OCI-LY7 (cell line): ENCODE measurements around the gene CCDC17. TPM values are rescaled to one million over a fixed set of nuclear protein-coding genes. Genes with fewer than 3 reads are reported as not detected.

ENCODE experiments used
- Bru-seq: library from RNA; stranded (reverse); fragments of 400-500 nt; gene quantifications from one replicate; lab custom pipeline; 2021; lab: Mats Ljungman, UMichigan
- BruChase-seq, 2 experiments: library from RNA; stranded (reverse); fragments of 400-500 nt; gene quantifications; one replicate each; lab custom pipeline; 2021; lab: Mats Ljungman, UMichigan
- BruUV-seq: library from RNA; stranded (reverse); fragments of 400-500 nt; replicated peaks from 2 replicates; lab custom pipeline; 2021; lab: Mats Ljungman, UMichigan
- CTCF ChIA-PET: fragments of 300-600 bp; sonication (Branson Sonifier 250); formaldehyde crosslinking; loops from one replicate; lab custom pipeline; 2022; ENCODE audit warnings: antibody characterized with exemption; ENCODE audit not compliant: unreplicated experiment; lab: Charles Lee
- POLR2A ChIA-PET: fragments of 300-600 bp; sonication (Branson Sonifier 250); formaldehyde crosslinking; loops from one replicate; lab custom pipeline; 2022; ENCODE audit warnings: antibody characterized with exemption; lab: Charles Lee
- DNase-seq: peaks from one replicate; pipeline ENCODE4 v3.0.0-alpha.2; 2015; ENCODE audit warnings: low spot score
- H2AFZ ChIP-seq: fragments of 200-600 bp; sonication (generic), shearing (Covaris generic); 2 replicates; pipeline ENCODE4 v1.6.1; 2014; ENCODE audit warnings: mild to moderate bottlenecking, antibody characterized with exemption, low read length, moderate library complexity
- H3K27ac ChIP-seq: fragments of 200-600 bp; sonication (generic); 2 replicates; pipeline ENCODE4 v1.5.1; 2014; ENCODE audit warnings: mixed run types, low read depth, mild to moderate bottlenecking, moderate library complexity, low read length, inconsistent platforms; ENCODE audit not compliant: poor library complexity, severe bottlenecking
- H3K36me3 ChIP-seq: fragments of 200-600 bp; sonication (generic); 2 replicates; pipeline ENCODE4 v1.6.1; 2014; ENCODE audit warnings: mild to moderate bottlenecking, antibody characterized with exemption, low read length, moderate library complexity, mixed read lengths; ENCODE audit not compliant: insufficient read depth
- H3K4me1 ChIP-seq: fragments of 200-600 bp; sonication (generic); 2 replicates; pipeline ENCODE4 v1.5.1; 2014; ENCODE audit warnings: mild to moderate bottlenecking, low read length; ENCODE audit not compliant: insufficient read depth, poor library complexity, severe bottlenecking
- H3K4me2 ChIP-seq: fragments of 200-600 bp; sonication (generic); 2 replicates; pipeline ENCODE4 v1.6.1; 2014; ENCODE audit warnings: mild to moderate bottlenecking, low read length
- H3K4me3 ChIP-seq: fragments of 200-600 bp; sonication (generic); 2 replicates; pipeline ENCODE4 v1.5.1; 2014; ENCODE audit warnings: mild to moderate bottlenecking, low read depth, low read length; ENCODE audit not compliant: poor library complexity, severe bottlenecking
- H3K79me2 ChIP-seq: fragments of 200-600 bp; sonication (generic); 2 replicates; pipeline ENCODE4 v1.6.1; 2016; ENCODE audit warnings: low read depth, mild to moderate bottlenecking, low read length, moderate library complexity, mixed read lengths; ENCODE audit not compliant: insufficient read depth
- H3K9me2 ChIP-seq: fragments of 200-600 bp; sonication (generic); 2 replicates; pipeline ENCODE4 v1.6.1; 2016; ENCODE audit warnings: mild to moderate bottlenecking, low read length, mixed read lengths; ENCODE audit not compliant: insufficient read depth
- H3K9me3 ChIP-seq: fragments of 200-600 bp; sonication (generic); 2 replicates; pipeline ENCODE4 v1.6.1; 2014; ENCODE audit warnings: mild to moderate bottlenecking, mixed run types, low read length, mixed read lengths
- H4K20me1 ChIP-seq: fragments of 200-600 bp; sonication (generic); 2 replicates; pipeline ENCODE4 v1.6.1; 2014; ENCODE audit warnings: mild to moderate bottlenecking, antibody characterized with exemption, low read length, moderate library complexity, mixed read lengths; ENCODE audit not compliant: insufficient read depth
- EZH2phosphoT487 ChIP-seq: fragments of 200-600 bp; sonication (generic); IDR thresholded peaks from 2 replicates; pipeline ENCODE4 v1.6.1; 2018; ENCODE audit warnings: low read depth, borderline replicate concordance, mild to moderate bottlenecking, mixed run types, antibody characterized with exemption, low read length, moderate library complexity, mixed read lengths
- intact Hi-C: fragments of 100-400 bp; cut with micrococcal nuclease; formaldehyde crosslinking; loops from one replicate; pipeline ENCODE4 v1.10.0; 2022; ENCODE audit not compliant: unreplicated experiment
- long read RNA-seq: library from polyadenylated mRNA; stranded (forward); transcript quantifications from one replicate; pipeline ENCODE4 v2.0.0, GENCODE V29; 2022
- total RNA-seq, 2 experiments: library from RNA; depleted of rRNA in 1 of 2; stranded (reverse); fragments of >200 nt in 1 of 2; shearing (Covaris generic) in 1 of 2; gene quantifications; 2 replicates each; pipeline ENCODE4 v1.2.3, GENCODE V29; 2014 to 2022
- TF ChIP-seq, protein P1 (sequence below): fragments of 200-600 bp; sonication (generic); conservative IDR thresholded peaks from 2 replicates; pipeline ENCODE4 v1.5.1; 2014; ENCODE audit warnings: mild to moderate bottlenecking, antibody characterized with exemption, low read length, moderate library complexity, mixed read lengths

The CCDC17 gene
- total RNA-seq (2014; rRNA removed; shearing (Covaris generic)) = 2.8 and 3.2 TPM in 2 replicates
- 5.0 and 5.6 TPM in 2 replicates for total RNA-seq (2022)
- percentile 53 among the genes with signal in this experiment for Bru-seq, nascent RNA
- BruChase-seq, experiment 1, labeled RNA remaining after a 6-hour chase = percentile 63 among the genes with signal in this experiment
- BruChase-seq, experiment 2, labeled RNA remaining after a 2-hour chase = percentile 58 among the genes with signal in this experiment
- long read RNA-seq = 0 reads

DNA sequence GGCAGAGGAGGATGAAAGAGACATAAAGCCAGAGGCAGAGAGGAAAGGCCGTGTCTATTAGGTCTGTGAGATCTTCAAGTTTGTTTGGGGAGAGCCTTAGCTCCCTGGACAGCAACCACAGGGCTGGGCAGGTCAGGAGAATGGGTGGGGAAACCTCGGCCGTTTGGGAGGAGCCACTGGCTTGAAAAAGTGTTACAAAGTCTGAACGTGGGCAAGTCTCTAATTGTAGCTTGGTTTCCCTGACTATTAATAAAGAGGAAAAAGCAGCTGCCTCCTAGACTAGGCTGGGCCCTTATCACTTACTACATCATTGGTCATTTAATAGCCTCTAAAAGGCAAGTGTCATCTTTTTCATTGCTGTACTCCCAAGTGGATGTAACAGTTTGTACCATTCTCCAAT is at the start of gene CCDC17:
Gene CCDC17 (minus strand): TSS at position 83 of the 400 bp plus-strand sequence. CDS start 145 bp downstream, outside the sequence.
- no peaks in the 10 kb centered on the region for H3K9me2 ChIP-seq
- H3K27ac ChIP-seq = no peak within 1 kb of the TSS
- intact Hi-C loops = no loop called here
- POLR2A ChIA-PET = interaction anchor here (1.2 kb wide), 1 partner anchor 14 kb away, joined by 4 read pairs; no protein-coding TSS in a partner anchor
- DNase-seq = no peak
- CTCF ChIA-PET = no interaction called here
- H3K79me2 ChIP-seq = no peaks in the 10 kb centered on the region
- H2AFZ ChIP-seq = no peak within 1 kb of the TSS
- no peaks in the 10 kb centered on the region for H4K20me1 ChIP-seq
- peaks cover 64% of the 10 kb centered on the region for H3K36me3 ChIP-seq
- no peak within 1 kb of the TSS for H3K4me2 ChIP-seq
- H3K4me1 ChIP-seq = no peaks in the 10 kb centered on the region
- H3K9me3 ChIP-seq = no peaks in the 10 kb centered on the region
- H3K4me3 ChIP-seq = no peak within 1 kb of the TSS
- no TSS peak for BruUV-seq
- TF ChIP-seq, protein P1, sequence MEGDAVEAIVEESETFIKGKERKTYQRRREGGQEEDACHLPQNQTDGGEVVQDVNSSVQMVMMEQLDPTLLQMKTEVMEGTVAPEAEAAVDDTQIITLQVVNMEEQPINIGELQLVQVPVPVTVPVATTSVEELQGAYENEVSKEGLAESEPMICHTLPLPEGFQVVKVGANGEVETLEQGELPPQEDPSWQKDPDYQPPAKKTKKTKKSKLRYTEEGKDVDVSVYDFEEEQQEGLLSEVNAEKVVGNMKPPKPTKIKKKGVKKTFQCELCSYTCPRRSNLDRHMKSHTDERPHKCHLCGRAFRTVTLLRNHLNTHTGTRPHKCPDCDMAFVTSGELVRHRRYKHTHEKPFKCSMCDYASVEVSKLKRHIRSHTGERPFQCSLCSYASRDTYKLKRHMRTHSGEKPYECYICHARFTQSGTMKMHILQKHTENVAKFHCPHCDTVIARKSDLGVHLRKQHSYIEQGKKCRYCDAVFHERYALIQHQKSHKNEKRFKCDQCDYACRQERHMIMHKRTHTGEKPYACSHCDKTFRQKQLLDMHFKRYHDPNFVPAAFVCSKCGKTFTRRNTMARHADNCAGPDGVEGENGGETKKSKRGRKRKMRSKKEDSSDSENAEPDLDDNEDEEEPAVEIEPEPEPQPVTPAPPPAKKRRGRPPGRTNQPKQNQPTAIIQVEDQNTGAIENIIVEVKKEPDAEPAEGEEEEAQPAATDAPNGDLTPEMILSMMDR = no peak

DNA sequence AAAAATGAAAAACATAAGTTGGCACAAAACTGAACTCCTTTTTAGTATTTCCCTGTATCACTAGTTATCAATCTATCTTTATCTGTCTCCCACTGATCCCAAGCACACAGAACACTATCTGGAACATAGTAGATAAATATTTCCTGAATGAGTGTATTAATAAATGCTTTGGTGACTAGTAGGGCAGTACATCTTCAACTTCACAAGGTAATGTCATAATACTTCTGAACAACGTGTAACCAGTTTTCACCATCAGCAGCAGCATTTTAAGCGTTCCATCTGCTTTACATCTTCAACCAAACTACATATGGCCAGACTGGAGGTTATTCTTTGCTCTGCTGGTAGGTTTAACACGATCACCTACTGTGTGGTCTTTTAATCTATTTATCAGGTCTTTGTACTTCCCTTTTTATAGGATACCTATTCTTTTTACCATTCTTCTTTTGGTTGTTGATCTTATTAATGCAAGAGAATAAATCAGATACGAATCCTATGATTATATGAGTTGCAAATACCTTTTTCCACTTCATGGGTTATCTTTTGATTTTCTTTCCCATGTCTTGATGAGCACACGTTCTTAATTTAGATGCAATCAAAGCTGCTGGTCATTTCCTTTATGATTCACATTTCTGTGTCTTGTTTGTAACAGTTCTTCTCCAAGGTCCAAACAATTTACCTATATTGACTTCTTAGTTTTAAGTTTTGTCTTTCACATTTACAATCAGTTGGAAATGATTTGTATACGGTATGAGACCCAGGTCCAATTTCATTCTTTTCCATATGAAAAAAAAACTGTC is 46.2 kb upstream of the CCDC17 start:
- TF ChIP-seq, protein P1 = no peak
- no peak for TF ChIP-seq EZH2phosphoT487
- DNase-seq = no peak
- TSS peak; percentile 21 for BruUV-seq
- H2AFZ ChIP-seq = no peak overlapping the region
- no peak overlapping the region for H3K27ac ChIP-seq
- intact Hi-C loops = no loop called here
- H3K4me3 ChIP-seq = no peak overlapping the region
- H3K36me3 ChIP-seq = peaks cover 77% of the 10 kb centered on the region
- H4K20me1 ChIP-seq = peaks cover 3% of the 10 kb centered on the region; the same call in 1 of the 2 replicates
- H3K9me3 ChIP-seq = no peaks in the 10 kb centered on the region
- ChIA-PET POLR2A (interaction anchor here (0.7 to 1.5 kb wide), 9 partner anchors 10 to 274 kb away, joined by 3 to 5 read pairs (median 3); no protein-coding TSS in a partner anchor), CTCF (no interaction called here)
- no peak overlapping the region for H3K4me2 ChIP-seq
- H3K9me2 ChIP-seq = no peaks in the 10 kb centered on the region
- H3K4me1 ChIP-seq = peaks cover 4% of the 10 kb centered on the region
- H3K79me2 ChIP-seq = peaks cover 100% of the 10 kb centered on the region
